HepG2 (cell line): Measurements from ENCODE around the gene C2CD3. TPM values are rescaled to one million over a fixed set of nuclear protein-coding genes. Genes with fewer than 3 reads are reported as not detected.

Experiments used
- ARID2 ChIP-seq: sonication (generic); formaldehyde crosslinking; IDR thresholded peaks from 2 replicates; pipeline ENCODE4 v1.8.1; 2022; ENCODE audit warnings: mild to moderate bottlenecking, missing genetic modification reagents, borderline replicate concordance
- CBX2 ChIP-seq, 2 experiments: fragments of 200-600 bp in 1 of 2; sonication (generic); formaldehyde crosslinking in 1 of 2; IDR thresholded peaks; 2 replicates each; pipeline versions ENCODE4 v1.7.0 to v1.8.1; 2018 to 2022; ENCODE audit warnings: low read depth in 2 of 2, low read length in 1 of 2, mild to moderate bottlenecking in 1 of 2, missing genetic modification reagents in 1 of 2
- FOXO1 ChIP-seq: sonication (generic); formaldehyde crosslinking; IDR thresholded peaks from 2 replicates; pipeline ENCODE4 v1.4.0; 2020; ENCODE audit warnings: missing genetic modification reagents
- MAF1 ChIP-seq: sonication (generic); formaldehyde crosslinking; IDR thresholded peaks from 2 replicates; pipeline ENCODE4 v1.5.0; 2020; ENCODE audit warnings: missing genetic modification reagents, borderline replicate concordance
- MBD4 ChIP-seq: IDR thresholded peaks from 2 replicates; pipeline ENCODE4 v1.6.1; 2012; ENCODE audit warnings: low read length, inconsistent platforms, borderline replicate concordance
- NFATC3 ChIP-seq: sonication (generic); formaldehyde crosslinking; IDR thresholded peaks from 2 replicates; pipeline ENCODE4 v1.5.1; 2020; ENCODE audit warnings: mild to moderate bottlenecking, missing genetic modification reagents
- NKX3-1 ChIP-seq: sonication (generic); formaldehyde crosslinking; IDR thresholded peaks from 2 replicates; pipeline ENCODE4 v1.5.0; 2020; ENCODE audit warnings: missing genetic modification reagents
- POGZ ChIP-seq: sonication (generic); formaldehyde crosslinking; IDR thresholded peaks from 2 replicates; pipeline ENCODE4 v1.4.0; 2020; ENCODE audit warnings: mild to moderate bottlenecking, missing genetic modification reagents
- SOX13 ChIP-seq, 3 experiments: fragments of 450-650 bp in 1 of 3; sonication (generic) in 1 of 3; formaldehyde crosslinking in 1 of 3; IDR thresholded peaks in 2 of 3; conservative IDR thresholded peaks in 1 of 3; 2 replicates each; pipeline versions ENCODE4 v1.5.0 to v1.6.1; 2016 to 2020; ENCODE audit warnings: antibody characterized with exemption in 1 of 3, mild to moderate bottlenecking in 1 of 3, missing compliant biosample characterization in 1 of 3, missing genetic modification reagents in 1 of 3, moderate library complexity in 1 of 3
- ZNF207 ChIP-seq: fragments of 450-650 bp; IDR thresholded peaks from 2 replicates; pipeline ENCODE4 v1.6.1; 2016; ENCODE audit warnings: antibody characterized with exemption, borderline replicate concordance
- ZNF251 ChIP-seq: sonication (generic); formaldehyde crosslinking; IDR thresholded peaks from 2 replicates; pipeline ENCODE4 v1.9.0; 2021; ENCODE audit warnings: mild to moderate bottlenecking, missing genetic modification reagents
- ZNF30 ChIP-seq: sonication (generic); formaldehyde crosslinking; IDR thresholded peaks from 2 replicates; pipeline ENCODE4 v1.5.0; 2020; ENCODE audit warnings: mild to moderate bottlenecking, missing genetic modification reagents
- ZNF331 ChIP-seq: sonication (generic); formaldehyde crosslinking; IDR thresholded peaks from 2 replicates; pipeline ENCODE4 v1.4.0; 2020; ENCODE audit warnings: missing genetic modification reagents
- ZNF644 ChIP-seq: IDR thresholded peaks from 2 replicates; pipeline ENCODE4 v1.6.1; 2016; ENCODE audit warnings: low read depth
- ZNF776 ChIP-seq: sonication (generic); formaldehyde crosslinking; IDR thresholded peaks from 2 replicates; pipeline ENCODE4 v1.4.0; 2020; ENCODE audit warnings: mild to moderate bottlenecking, missing genetic modification reagents
- ZNF839 ChIP-seq: sonication (generic); formaldehyde crosslinking; IDR thresholded peaks from 2 replicates; pipeline ENCODE4 v1.4.0; 2020; ENCODE audit warnings: missing genetic modification reagents, mild to moderate bottlenecking, borderline replicate concordance
- ZNF879 ChIP-seq: sonication (generic); formaldehyde crosslinking; IDR thresholded peaks from 2 replicates; pipeline ENCODE4 v1.8.1; 2023; ENCODE audit warnings: missing genetic modification reagents
- ZNF891 ChIP-seq: sonication (generic); formaldehyde crosslinking; IDR thresholded peaks from 2 replicates; pipeline ENCODE4 v1.5.0; 2020; ENCODE audit warnings: mild to moderate bottlenecking, missing genetic modification reagents
- ZSCAN25 ChIP-seq: sonication (generic); formaldehyde crosslinking; IDR thresholded peaks from 2 replicates; pipeline ENCODE4 v1.8.0; 2022; ENCODE audit warnings: mild to moderate bottlenecking, missing genetic modification reagents
- ZSCAN31 ChIP-seq: sonication (generic); formaldehyde crosslinking; IDR thresholded peaks from 2 replicates; pipeline ENCODE4 v1.5.0; 2020; ENCODE audit warnings: low read depth, mild to moderate bottlenecking, missing genetic modification reagents
- polyA plus RNA-seq, 8 experiments: library from polyadenylated mRNA; depleted of rRNA in 3 of 8; stranded (reverse) in 7 of 8; unstranded in 1 of 8; fragments of >200 nt; fragmentation: Illumina TruSeq in 4 of 8; extraction: Trizol in 4 of 8; gene quantifications; 2 replicates each; pipeline versions ENCODE4 v1.2.1 to v1.2.3, GENCODE V29; 2011 to 2016; ENCODE audit warnings: low read depth in 4 of 8, missing spikeins in 1 of 8, mixed read lengths in 1 of 8; ENCODE audit not compliant: insufficient read depth in 1 of 8
- total RNA-seq, 5 experiments: library from RNA; depleted of rRNA; stranded (reverse); fragments of >200 nt; fragmentation: Illumina TruSeq; extraction: Trizol; gene quantifications; 2 replicates each; pipeline ENCODE4 v1.2.3, GENCODE V29; 2016; ENCODE audit warnings: low read depth in 1 of 5
- TF ChIP-seq, protein P1 (sequence below): IDR thresholded peaks from 2 replicates; pipeline ENCODE4 v1.6.1; 2012; ENCODE audit warnings: inconsistent platforms
- TF ChIP-seq, protein P2 (sequence below): sonication (generic); formaldehyde crosslinking; IDR thresholded peaks from 2 replicates; pipeline ENCODE4 v1.4.0; 2020; ENCODE audit warnings: missing genetic modification reagents, borderline replicate concordance
- TF ChIP-seq, protein P3 (sequence below): sonication (generic); formaldehyde crosslinking; IDR thresholded peaks from 2 replicates; pipeline ENCODE4 v1.8.0; 2022; ENCODE audit warnings: mild to moderate bottlenecking, missing genetic modification reagents
- TF ChIP-seq, protein P4 (sequence below): fragments of 450-650 bp; IDR thresholded peaks from 2 replicates; pipeline ENCODE4 v1.6.1; 2017; ENCODE audit warnings: mild to moderate bottlenecking

The C2CD3 gene
- total and polyA plus RNA-seq, 2 of the 13 experiments (the other 11 are each of a cell fraction or from before 2014, with no cell fraction given), result 5.5 to 6.4 TPM

DNA sequence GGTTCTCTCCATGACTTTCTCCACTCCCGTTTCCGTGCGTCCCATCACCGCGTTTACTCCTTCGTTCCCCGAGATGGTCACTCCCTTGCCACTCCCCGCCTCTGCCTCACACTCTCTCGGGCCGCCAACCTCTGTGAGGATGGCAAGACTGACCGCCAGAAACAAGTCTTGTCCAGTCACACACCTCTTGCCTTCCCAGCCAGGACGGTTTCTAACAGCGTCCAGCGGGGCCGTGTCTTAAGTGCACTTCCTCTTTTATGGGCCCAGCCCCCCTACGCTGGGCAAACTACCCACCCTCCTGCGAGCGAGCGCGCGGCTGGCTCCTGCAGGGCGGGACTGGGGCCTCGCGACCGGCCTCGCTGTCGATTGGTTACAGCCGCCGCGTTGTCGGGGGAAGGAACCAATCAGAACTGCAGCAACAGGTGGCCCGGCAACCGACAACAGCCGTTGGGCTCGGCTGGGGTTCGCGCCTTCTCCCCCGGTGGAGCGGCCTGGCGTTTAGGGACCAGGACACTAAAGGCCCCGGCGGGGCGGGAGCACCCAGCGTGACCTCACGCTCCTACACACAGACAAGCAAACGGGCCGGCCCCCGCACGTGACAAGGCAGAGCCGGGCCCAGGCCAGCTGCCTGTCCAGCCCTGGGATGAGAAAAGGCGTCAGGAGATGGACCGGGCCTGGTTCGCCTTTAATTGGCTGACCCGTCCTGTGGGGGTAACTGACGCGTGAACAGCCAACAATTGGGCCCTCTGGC, 187.6 kb downstream of the C2CD3 start (continued):
- TF ChIP-seq ARID2, result peak; percentile 85; the same call in 1 of the 2 replicates
- TF ChIP-seq POGZ (CRISPR knock-in tag), result peak; percentile 95
- TF ChIP-seq NKX3-1, result peak; percentile 96
- TF ChIP-seq, protein P1, sequence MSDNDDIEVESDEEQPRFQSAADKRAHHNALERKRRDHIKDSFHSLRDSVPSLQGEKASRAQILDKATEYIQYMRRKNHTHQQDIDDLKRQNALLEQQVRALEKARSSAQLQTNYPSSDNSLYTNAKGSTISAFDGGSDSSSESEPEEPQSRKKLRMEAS, result peak; percentile 93
- TF ChIP-seq ZNF30 (CRISPR knock-in tag), result peak; percentile 88; the same call in 1 of the 2 replicates
- TF ChIP-seq MBD4, result no peak
- peak; percentile 68 for TF ChIP-seq MAF1 (CRISPR knock-in tag)
- TF ChIP-seq ZNF207, result no peak
- TF ChIP-seq ZSCAN31 (CRISPR knock-in tag), result peak; percentile 65
- no peak for TF ChIP-seq CBX2 (IDR thresholded peaks at IDR 0.05; ENCODE audit: low read depth, low read length)
- no peak for TF ChIP-seq CBX2 (CRISPR knock-in tag; IDR thresholded peaks at IDR 0.05; ENCODE audit: low read depth)
- peak; percentile 47; the same call in 1 of the 2 replicates for TF ChIP-seq ZSCAN25 (CRISPR knock-in tag)
- TF ChIP-seq SOX13 (IDR thresholded peaks at IDR 0.05), result peak; percentile 55; the same call in 1 of the 2 replicates
- no peak; a peak in 1 of 4 replicates for TF ChIP-seq SOX13 (CRISPR knock-in tag; conservative IDR thresholded peaks at IDR 0.05 in 1 of 2, IDR thresholded peaks at IDR 0.05 in 1 of 2)
- TF ChIP-seq ZNF891 (CRISPR knock-in tag), result peak; percentile 75; the same call in 1 of the 2 replicates
- TF ChIP-seq ZNF879 (CRISPR knock-in tag), result no peak
- no peak for TF ChIP-seq ZNF251 (CRISPR knock-in tag)
- TF ChIP-seq ZNF644 (CRISPR knock-in tag), result no peak
- peak; percentile 48 for TF ChIP-seq ZNF331 (CRISPR knock-in tag)
- TF ChIP-seq, protein P2, sequence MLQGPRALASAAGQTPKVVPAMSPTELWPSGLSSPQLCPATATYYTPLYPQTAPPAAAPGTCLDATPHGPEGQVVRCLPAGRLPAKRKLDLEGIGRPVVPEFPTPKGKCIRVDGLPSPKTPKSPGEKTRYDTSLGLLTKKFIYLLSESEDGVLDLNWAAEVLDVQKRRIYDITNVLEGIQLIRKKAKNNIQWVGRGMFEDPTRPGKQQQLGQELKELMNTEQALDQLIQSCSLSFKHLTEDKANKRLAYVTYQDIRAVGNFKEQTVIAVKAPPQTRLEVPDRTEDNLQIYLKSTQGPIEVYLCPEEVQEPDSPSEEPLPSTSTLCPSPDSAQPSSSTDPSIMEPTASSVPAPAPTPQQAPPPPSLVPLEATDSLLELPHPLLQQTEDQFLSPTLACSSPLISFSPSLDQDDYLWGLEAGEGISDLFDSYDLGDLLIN, result peak; percentile 89; the same call in 1 of the 2 replicates
- TF ChIP-seq NFATC3, result peak; percentile 71; the same call in 1 of the 2 replicates
- TF ChIP-seq FOXO1 (CRISPR knock-in tag), result 0 out of 2 replicates have a peak, but pooled peaks have one; percentile 21
- TF ChIP-seq, protein P3, sequence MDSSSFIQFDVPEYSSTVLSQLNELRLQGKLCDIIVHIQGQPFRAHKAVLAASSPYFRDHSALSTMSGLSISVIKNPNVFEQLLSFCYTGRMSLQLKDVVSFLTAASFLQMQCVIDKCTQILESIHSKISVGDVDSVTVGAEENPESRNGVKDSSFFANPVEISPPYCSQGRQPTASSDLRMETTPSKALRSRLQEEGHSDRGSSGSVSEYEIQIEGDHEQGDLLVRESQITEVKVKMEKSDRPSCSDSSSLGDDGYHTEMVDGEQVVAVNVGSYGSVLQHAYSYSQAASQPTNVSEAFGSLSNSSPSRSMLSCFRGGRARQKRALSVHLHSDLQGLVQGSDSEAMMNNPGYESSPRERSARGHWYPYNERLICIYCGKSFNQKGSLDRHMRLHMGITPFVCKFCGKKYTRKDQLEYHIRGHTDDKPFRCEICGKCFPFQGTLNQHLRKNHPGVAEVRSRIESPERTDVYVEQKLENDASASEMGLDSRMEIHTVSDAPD (CRISPR knock-in tag), result peak; percentile 87; the same call in 1 of the 2 replicates
- no peak; the same call in 1 of the 2 replicates for TF ChIP-seq ZNF839
- TF ChIP-seq, protein P4, sequence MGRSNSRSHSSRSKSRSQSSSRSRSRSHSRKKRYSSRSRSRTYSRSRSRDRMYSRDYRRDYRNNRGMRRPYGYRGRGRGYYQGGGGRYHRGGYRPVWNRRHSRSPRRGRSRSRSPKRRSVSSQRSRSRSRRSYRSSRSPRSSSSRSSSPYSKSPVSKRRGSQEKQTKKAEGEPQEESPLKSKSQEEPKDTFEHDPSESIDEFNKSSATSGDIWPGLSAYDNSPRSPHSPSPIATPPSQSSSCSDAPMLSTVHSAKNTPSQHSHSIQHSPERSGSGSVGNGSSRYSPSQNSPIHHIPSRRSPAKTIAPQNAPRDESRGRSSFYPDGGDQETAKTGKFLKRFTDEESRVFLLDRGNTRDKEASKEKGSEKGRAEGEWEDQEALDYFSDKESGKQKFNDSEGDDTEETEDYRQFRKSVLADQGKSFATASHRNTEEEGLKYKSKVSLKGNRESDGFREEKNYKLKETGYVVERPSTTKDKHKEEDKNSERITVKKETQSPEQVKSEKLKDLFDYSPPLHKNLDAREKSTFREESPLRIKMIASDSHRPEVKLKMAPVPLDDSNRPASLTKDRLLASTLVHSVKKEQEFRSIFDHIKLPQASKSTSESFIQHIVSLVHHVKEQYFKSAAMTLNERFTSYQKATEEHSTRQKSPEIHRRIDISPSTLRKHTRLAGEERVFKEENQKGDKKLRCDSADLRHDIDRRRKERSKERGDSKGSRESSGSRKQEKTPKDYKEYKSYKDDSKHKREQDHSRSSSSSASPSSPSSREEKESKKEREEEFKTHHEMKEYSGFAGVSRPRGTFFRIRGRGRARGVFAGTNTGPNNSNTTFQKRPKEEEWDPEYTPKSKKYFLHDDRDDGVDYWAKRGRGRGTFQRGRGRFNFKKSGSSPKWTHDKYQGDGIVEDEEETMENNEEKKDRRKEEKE, result no peak
- peak; percentile 87 for TF ChIP-seq ZNF776 (CRISPR knock-in tag)
